ENCODE data around the gene ITSN1. TPM values are rescaled to one million over a fixed set of nuclear protein-coding genes. Genes with fewer than 3 reads are reported as not detected.
"Not testable (repeated sequence)": the region's sequence is repeated elsewhere in the genome, so short reads cannot be mapped to it uniquely, and the experiment has no call there.

Gene ITSN1
- 100 to 1,000 TPM in 2 of 4 donors, 10 to 100 TPM in 2; 50.4 to 208 (median 96.7) TPM for total RNA-seq

- H3K9me3 ChIP-seq, result no peaks in the 10 kb centered on the region
- H3K36me3 ChIP-seq, result peaks cover 0 to under 1% (median 0%) of the 10 kb centered on the region in 3 donors
- H3K27ac ChIP-seq, result peak within 1 kb of the TSS; percentile 89 to 96 (median 94)
- TF ChIP-seq EP300 (IDR thresholded peaks at IDR 0.05) (peak; percentile 62 to 92), POLR2A (IDR thresholded peaks at IDR 0.05) (peak; percentile 85 to 92)
- TF ChIP-seq, protein P1, sequence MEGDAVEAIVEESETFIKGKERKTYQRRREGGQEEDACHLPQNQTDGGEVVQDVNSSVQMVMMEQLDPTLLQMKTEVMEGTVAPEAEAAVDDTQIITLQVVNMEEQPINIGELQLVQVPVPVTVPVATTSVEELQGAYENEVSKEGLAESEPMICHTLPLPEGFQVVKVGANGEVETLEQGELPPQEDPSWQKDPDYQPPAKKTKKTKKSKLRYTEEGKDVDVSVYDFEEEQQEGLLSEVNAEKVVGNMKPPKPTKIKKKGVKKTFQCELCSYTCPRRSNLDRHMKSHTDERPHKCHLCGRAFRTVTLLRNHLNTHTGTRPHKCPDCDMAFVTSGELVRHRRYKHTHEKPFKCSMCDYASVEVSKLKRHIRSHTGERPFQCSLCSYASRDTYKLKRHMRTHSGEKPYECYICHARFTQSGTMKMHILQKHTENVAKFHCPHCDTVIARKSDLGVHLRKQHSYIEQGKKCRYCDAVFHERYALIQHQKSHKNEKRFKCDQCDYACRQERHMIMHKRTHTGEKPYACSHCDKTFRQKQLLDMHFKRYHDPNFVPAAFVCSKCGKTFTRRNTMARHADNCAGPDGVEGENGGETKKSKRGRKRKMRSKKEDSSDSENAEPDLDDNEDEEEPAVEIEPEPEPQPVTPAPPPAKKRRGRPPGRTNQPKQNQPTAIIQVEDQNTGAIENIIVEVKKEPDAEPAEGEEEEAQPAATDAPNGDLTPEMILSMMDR (IDR thresholded peaks at IDR 0.05), result peak in 1 of 5 experiments; percentile 30
- peaks cover 0 to 52% (median 16%) of the 10 kb centered on the region in 4 donors for H3K4me1 ChIP-seq
- DNase-seq (ENCODE audit: low spot score in 2 of 2), result peak; percentile 100
- WGBS, 2 donors, result 0 to 1% methylated on average over 40 of the region's 71 CpGs
- H3K4me3 ChIP-seq, result peak within 1 kb of the TSS; percentile 74 to 99 (median 92)
- H3K27me3 ChIP-seq, result no peaks in the 10 kb centered on the region
These were observed at the start of gene ITSN1 for GRCh38 chr21:33642027-33642895. ITSN1 (plus strand) TSS chr21:33642501; CDS start chr21:33718829, 76,328 bp downstream.

DNA sequence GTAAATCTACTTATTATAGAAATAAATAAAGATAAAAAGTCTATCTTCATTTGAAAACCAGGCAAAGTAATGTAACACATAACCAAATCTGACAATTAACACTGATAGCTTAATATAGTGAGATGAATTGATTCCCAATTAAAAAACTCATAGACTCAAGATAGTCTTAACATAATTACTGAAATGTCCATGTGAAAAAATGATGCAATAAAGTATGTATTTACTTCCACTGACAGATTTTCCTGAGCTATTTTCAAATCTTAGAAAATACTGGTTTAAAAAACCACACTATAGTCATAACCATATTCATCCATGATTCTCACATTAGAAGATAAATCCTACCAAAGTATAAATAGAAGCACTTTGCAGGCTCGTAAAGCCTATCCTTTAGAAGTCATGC, 44.2 kb upstream of the ITSN1 start:
- H3K27me3 ChIP-seq, result no peaks in the 10 kb centered on the region
- no peaks in the 10 kb centered on the region for H3K4me1 ChIP-seq
- peaks cover 0 to 78% (median 7%) of the 10 kb centered on the region in 3 donors for H3K36me3 ChIP-seq
- 86 to 88% methylated on average over 1 of the region's 1 CpG for WGBS, 2 donors
- H3K4me3 ChIP-seq, result no peak overlapping the region
- H3K27ac ChIP-seq, result no peak overlapping the region
- no peaks in the 10 kb centered on the region for H3K9me3 ChIP-seq
- TF ChIP-seq POLR2A (IDR thresholded peaks at IDR 0.05) (no peak), EP300 (IDR thresholded peaks at IDR 0.05) (no peak)
- TF ChIP-seq, protein P1 (IDR thresholded peaks at IDR 0.05), result no peak
- no peak for DNase-seq (ENCODE audit: low spot score in 2 of 2)

GRCh38 chr21:33608559-33608958, 33.7 kb upstream of the ITSN1 start:
- 41% methylated on average over 1 of the region's 1 CpG for WGBS, 2 donors
- TF ChIP-seq, protein P1 (IDR thresholded peaks at IDR 0.05), result no peak
- TF ChIP-seq POLR2A (IDR thresholded peaks at IDR 0.05) (no peak), EP300 (IDR thresholded peaks at IDR 0.05) (no peak)
- Histone ChIP-seq H3K9me3 (no peaks in the 10 kb centered on the region), H3K27ac (peak overlapping the region in 2 of 4 donors; percentile 22 to 80), H3K27me3 (no peaks in the 10 kb centered on the region), H3K36me3 (peaks cover 0 to 66% (median 2%) of the 10 kb centered on the region in 3 donors), H3K4me3 (no peak overlapping the region), H3K4me1 (peaks cover 0 to 11% (median 0%) of the 10 kb centered on the region in 4 donors)
- DNase-seq (ENCODE audit: low spot score in 2 of 2), result no peak

- DNase-seq (ENCODE audit: low spot score in 2 of 2), result no peak
- 75 to 76% methylated on average over 7 of the region's 7 CpGs for WGBS, 2 donors
- Histone ChIP-seq H3K27me3 (no peaks in the 10 kb centered on the region), H3K4me3 (no peak overlapping the region), H3K4me1 (peaks cover 0 to 11% (median 0%) of the 10 kb centered on the region in 4 donors), H3K27ac (no peak overlapping the region), H3K36me3 (peaks cover 0 to 85% (median 2%) of the 10 kb centered on the region in 3 donors), H3K9me3 (no peaks in the 10 kb centered on the region)
- no peak for TF ChIP-seq POLR2A (IDR thresholded peaks at IDR 0.05)
- TF ChIP-seq, protein P1 (IDR thresholded peaks at IDR 0.05), result no peak
These were observed 31.1 kb upstream of the ITSN1 start for GRCh38 chr21:33611006-33611744.

GRCh38 chr21:33617565-33617964, 24.7 kb upstream of the ITSN1 start:
- not testable (repeated sequence) for H3K4me1 ChIP-seq; DNase-seq (ENCODE audit: low spot score in 2 of 2); H3K27ac ChIP-seq; H3K27me3 ChIP-seq; H3K9me3 ChIP-seq; H3K4me3 ChIP-seq
- 87 to 89% methylated on average over 11 of the region's 11 CpGs for WGBS, 2 donors
- peaks cover 0 to 88% (median 2%) of the 10 kb centered on the region in 3 donors for H3K36me3 ChIP-seq

Measured in tibial nerve (tissue), 4 donors.